Measurements from ENCODE around the gene PAPPA2.

Gene PAPPA2

DNA sequence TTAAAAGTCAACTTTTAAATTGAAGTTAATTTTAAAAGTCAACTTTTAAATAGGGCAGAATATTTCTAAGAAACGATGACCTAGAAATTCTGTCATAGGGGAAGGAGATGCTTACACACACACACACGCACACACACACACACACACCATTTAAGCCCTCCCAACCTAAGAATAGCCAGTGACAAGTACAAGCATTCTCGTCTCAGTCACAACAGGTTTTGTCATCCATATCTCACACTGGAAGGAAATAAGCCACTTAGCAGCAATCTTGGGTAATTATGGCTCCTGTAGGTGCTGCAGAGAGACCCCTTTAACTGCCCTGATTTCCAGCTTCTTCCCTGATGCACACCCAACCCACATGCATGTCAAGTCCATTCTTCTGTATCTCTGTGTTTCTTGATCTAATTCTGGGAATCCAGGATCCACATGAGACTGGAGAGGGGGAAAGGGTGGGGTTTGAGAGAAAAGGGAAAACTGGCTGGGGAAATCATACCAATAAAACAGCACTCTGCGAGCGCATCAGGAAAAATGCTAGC lies 338.1 kb downstream of the PAPPA2 start:
- POLR2A ChIA-PET (ENCODE audit: low non-redundant PET), result no interaction called here
- CTCF ChIA-PET, result interaction anchor here (0.6 kb wide), 1 partner anchor 360 kb away, joined by 3 read pairs; no protein-coding TSS in a partner anchor
- TF ChIP-seq CTCF (conservative IDR thresholded peaks at IDR 0.05; ENCODE audit: low read depth), result no peak
- H3K27ac ChIP-seq, result no peak overlapping the region
- DNase-seq (ENCODE audit: low spot score), result no peak

DNA sequence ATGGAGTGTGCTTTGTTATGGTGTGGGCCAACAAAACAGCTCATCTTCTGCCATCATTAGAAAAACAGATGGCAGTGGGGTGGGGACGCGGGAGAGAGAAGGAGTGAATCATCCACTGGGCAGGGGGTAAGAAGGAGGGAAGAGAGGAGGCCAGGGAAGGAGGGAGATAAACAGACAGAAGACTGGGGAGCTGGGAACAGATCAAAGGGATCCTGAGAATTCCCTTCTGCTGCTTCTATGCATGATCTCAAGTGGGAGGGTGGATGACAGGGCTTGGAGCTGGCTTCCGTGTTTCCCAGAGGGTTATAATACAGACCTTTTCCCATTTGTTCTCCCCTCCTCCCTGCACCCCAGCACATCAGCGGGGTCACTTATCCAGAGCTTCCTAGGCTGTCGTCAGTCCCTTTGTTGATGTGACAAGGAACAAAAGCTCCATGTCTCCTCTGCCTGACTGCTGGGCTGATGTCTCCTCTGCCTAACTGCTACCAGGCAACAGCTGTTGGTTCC lies 338.6 kb downstream of the PAPPA2 start:
- ChIA-PET CTCF (interaction anchor here (0.6 kb wide), 1 partner anchor 360 kb away, joined by 3 read pairs; no protein-coding TSS in a partner anchor), POLR2A (ENCODE audit: low non-redundant PET) (no interaction called here)
- no peak for TF ChIP-seq CTCF (conservative IDR thresholded peaks at IDR 0.05; ENCODE audit: low read depth)
- no peak overlapping the region for H3K27ac ChIP-seq
- no peak for DNase-seq (ENCODE audit: low spot score)

GRCh38 chr1:176802316-176802715 lies 339.3 kb downstream of the PAPPA2 start:
- DNase-seq (ENCODE audit: low spot score), result no peak
- TF ChIP-seq CTCF (conservative IDR thresholded peaks at IDR 0.05; ENCODE audit: low read depth), result no peak
- POLR2A ChIA-PET (ENCODE audit: low non-redundant PET), result no interaction called here
- H3K27ac ChIP-seq, result no peak overlapping the region
- CTCF ChIA-PET, result interaction anchor here (0.6 kb wide), 1 partner anchor 92 kb away, joined by 3 read pairs; no protein-coding TSS in a partner anchor

DNA sequence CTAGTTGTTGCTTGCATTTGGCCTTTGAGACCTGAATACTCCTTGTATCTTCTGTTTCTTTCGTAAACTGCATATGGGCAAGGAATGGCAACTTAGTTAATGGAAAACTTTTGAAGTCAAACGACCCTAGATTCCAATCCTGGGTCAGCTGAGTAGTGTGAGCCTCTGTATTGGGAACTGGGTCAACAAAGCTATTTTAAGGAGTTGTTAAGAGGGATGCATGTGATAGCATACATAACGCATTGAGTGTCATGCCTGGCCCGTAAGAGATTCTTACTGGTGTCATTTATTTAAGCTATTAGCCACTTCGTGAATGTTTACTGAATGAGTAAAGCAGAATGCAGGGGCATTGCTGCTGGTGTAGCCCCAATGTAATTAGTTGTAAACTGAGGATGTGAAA lies 340.1 kb downstream of the PAPPA2 start:
- ChIA-PET POLR2A (ENCODE audit: low non-redundant PET) (no interaction called here), CTCF (interaction anchor here (0.6 kb wide), 1 partner anchor 91 kb away, joined by 3 read pairs; no protein-coding TSS in a partner anchor)
- no peak for DNase-seq (ENCODE audit: low spot score)
- no peak overlapping the region for H3K27ac ChIP-seq
- no peak for TF ChIP-seq CTCF (conservative IDR thresholded peaks at IDR 0.05; ENCODE audit: low read depth)

- CTCF ChIA-PET, result no interaction called here
- no peak overlapping the region for H3K27ac ChIP-seq
- POLR2A ChIA-PET (ENCODE audit: low non-redundant PET), result no interaction called here
- no peak for DNase-seq (ENCODE audit: low spot score)
- no peak for TF ChIP-seq CTCF (conservative IDR thresholded peaks at IDR 0.05; ENCODE audit: low read depth)
Measured at GRCh38 chr1:176803596-176803995, 340.6 kb downstream of the PAPPA2 start.

DNA sequence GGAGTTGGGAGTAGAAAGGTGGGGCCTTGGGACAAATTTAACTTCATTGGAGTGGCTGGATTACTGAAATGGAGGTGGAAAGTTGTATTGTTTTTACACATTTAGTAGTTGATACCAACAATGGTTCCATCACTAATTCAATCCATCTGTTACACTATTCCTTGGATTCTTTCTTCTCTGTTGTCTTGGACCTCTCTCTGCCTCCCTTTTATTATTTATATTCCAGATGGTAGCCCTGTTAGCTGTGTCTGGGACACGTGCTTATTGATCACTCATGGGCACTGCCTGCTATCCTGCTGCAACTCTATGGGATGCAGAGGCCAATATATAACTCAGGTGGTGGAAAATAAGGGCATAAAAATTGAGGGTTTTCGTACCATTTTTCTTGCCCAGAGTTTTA lies 346.3 kb downstream of the PAPPA2 start:
- POLR2A ChIA-PET (ENCODE audit: low non-redundant PET), result no interaction called here
- TF ChIP-seq CTCF (conservative IDR thresholded peaks at IDR 0.05; ENCODE audit: low read depth), result no peak
- CTCF ChIA-PET, result no interaction called here
- no peak for DNase-seq (ENCODE audit: low spot score)
- H3K27ac ChIP-seq, result no peak overlapping the region

Measured in RWPE1 (cell line).